ENCODE results near the gene ST7. TPM values are rescaled to one million over a fixed set of nuclear protein-coding genes. Genes with fewer than 3 reads are reported as not detected.
"Not testable (repeated sequence)": the region's sequence is repeated elsewhere in the genome, so short reads cannot be mapped to it uniquely, and the experiment has no call there.

The ST7 gene
- total and polyA plus RNA-seq, 2 donors (not counting 1 experiment from before 2014, with no cell fraction given): 2.3 to 4.6 TPM

DNA sequence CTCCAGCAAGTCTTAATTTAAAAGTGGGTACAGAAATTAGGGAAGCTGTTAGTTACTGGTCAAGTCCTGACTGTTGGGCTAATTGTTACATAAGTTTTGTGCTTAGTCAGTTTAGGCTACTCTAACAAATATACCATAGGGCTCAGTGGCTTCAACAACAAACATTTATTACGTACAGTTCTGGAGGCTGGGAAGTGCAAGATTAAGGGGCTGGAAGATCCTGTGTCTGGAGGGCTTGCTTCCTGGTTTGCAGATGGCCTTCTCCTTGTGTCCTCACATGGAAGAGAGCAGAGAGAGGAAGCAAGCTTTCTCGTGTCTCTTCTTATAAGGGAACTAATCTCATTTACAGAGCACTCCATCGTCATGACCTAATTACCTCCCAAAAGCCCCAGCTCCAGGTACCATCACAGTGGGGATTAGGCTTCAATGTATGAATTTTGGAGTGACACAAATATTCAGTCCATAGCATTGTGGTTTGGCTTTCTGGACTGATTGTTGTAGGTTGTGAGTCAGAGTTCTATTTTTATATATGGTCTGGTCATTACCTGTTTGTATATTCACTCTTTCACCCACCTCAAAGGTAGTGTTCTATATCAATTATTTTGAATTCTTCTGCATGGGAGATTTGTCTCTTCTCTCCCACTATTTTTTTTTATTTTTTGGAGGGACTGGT is 17.1 kb downstream of the ST7 start:
- Histone ChIP-seq H4K20me1 (ENCODE audit: control insufficient read depth, insufficient read depth, low read length, poor library complexity, severe bottlenecking) (no peaks in the 10 kb centered on the region), H3K9me3 (ENCODE audit: control extremely low read depth in 1 of 3, control insufficient read depth in 2 of 3, insufficient read depth in 1 of 3, low read length in 2 of 3) (no peaks in the 10 kb centered on the region), H3K4me2 (replicated peaks; ENCODE audit: low read depth, low read length, poor library complexity, severe bottlenecking) (no peak overlapping the region), H3K27me3 (replicated peaks in 1 of 4; ENCODE audit: control extremely low read depth in 1 of 4, control insufficient read depth in 3 of 4, insufficient read depth in 4 of 4, low read length in 3 of 4) (no peaks in the 10 kb centered on the region), H3K4me3 (ENCODE audit: control extremely low read depth in 1 of 5, extremely low read depth in 1 of 5, insufficient read depth in 1 of 5, low read depth in 2 of 5, low read length in 4 of 5) (no peak overlapping the region), H2AFZ (ENCODE audit: insufficient read depth, low read depth, low read length, poor library complexity, severe bottlenecking) (no peak overlapping the region), H3K27ac (ENCODE audit: low read length in 2 of 2) (no peak overlapping the region), H3K36me3 (replicated peaks in 1 of 2; ENCODE audit: control extremely low read depth in 1 of 2, control insufficient read depth in 1 of 2, extremely low read depth in 1 of 2, insufficient read depth in 2 of 2, low read length in 1 of 2) (no peaks in the 10 kb centered on the region), H3K4me1 (ENCODE audit: control insufficient read depth in 2 of 2, insufficient read depth in 2 of 2, low read length in 2 of 2) (no peaks in the 10 kb centered on the region), H3K79me2 (ENCODE audit: control insufficient read depth, insufficient read depth, low read length) (no peaks in the 10 kb centered on the region), H3K9ac (ENCODE audit: low read length) (no peak overlapping the region)
- H3K27ac Mint-ChIP-seq: no peak overlapping the region
- no peaks in the 10 kb centered on the region for H3K4me1 Mint-ChIP-seq
- H3K4me3 Mint-ChIP-seq: no peak overlapping the region
- TF ChIP-seq, protein P1, sequence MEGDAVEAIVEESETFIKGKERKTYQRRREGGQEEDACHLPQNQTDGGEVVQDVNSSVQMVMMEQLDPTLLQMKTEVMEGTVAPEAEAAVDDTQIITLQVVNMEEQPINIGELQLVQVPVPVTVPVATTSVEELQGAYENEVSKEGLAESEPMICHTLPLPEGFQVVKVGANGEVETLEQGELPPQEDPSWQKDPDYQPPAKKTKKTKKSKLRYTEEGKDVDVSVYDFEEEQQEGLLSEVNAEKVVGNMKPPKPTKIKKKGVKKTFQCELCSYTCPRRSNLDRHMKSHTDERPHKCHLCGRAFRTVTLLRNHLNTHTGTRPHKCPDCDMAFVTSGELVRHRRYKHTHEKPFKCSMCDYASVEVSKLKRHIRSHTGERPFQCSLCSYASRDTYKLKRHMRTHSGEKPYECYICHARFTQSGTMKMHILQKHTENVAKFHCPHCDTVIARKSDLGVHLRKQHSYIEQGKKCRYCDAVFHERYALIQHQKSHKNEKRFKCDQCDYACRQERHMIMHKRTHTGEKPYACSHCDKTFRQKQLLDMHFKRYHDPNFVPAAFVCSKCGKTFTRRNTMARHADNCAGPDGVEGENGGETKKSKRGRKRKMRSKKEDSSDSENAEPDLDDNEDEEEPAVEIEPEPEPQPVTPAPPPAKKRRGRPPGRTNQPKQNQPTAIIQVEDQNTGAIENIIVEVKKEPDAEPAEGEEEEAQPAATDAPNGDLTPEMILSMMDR (IDR thresholded peaks at IDR 0.05): no peak
- TF ChIP-seq EZH2 (IDR thresholded peaks at IDR 0.05; ENCODE audit: borderline replicate concordance, insufficient read depth, low read depth, low read length, poor library complexity, severe bottlenecking): no peak
- CTCF ChIA-PET: interaction anchor here (2.1 kb wide), 1 partner anchor 157 kb away, joined by 6 read pairs; no protein-coding TSS in a partner anchor
- WGBS (ENCODE audit: insufficient coverage): no CpG with 5 or more reads among the region's 3 CpGs
- H3K27me3 Mint-ChIP-seq: no peaks in the 10 kb centered on the region
- no peak for DNase-seq
- POLR2A ChIA-PET: no interaction called here
- no peak for ATAC-seq (ENCODE audit: low read depth)
- intact Hi-C loops (cut with micrococcal nuclease): no loop called here
- H3K9me3 Mint-ChIP-seq (ENCODE audit: insufficient read depth): no peaks in the 10 kb centered on the region

DNA sequence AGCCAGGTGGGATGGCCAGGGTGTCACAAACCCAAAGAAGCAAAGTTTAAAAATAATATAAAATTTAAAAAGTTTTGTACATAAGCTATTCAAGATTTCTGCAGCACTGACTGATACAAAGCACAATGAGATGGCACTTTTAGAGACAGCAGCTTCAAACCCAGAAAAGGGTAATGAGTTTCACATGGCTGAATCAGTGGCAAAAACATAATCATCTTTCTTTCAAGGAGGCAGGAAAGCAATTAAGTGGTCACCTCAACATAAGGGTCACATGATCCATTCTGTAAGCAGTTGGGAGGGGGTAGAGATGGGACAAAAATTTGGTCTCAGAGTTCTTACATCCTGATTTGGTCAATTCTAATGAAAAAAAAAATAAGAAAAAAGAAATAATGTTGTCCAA is 17.9 kb downstream of the ST7 start:
- H2AFZ ChIP-seq (ENCODE audit: insufficient read depth, low read depth, low read length, poor library complexity, severe bottlenecking); intact Hi-C loops (cut with micrococcal nuclease); H3K4me2 ChIP-seq (replicated peaks; ENCODE audit: low read depth, low read length, poor library complexity, severe bottlenecking); H3K27ac Mint-ChIP-seq; H3K9me3 Mint-ChIP-seq (ENCODE audit: insufficient read depth); H3K4me1 Mint-ChIP-seq; H3K27ac ChIP-seq (ENCODE audit: low read length in 2 of 2); H3K9me3 ChIP-seq (ENCODE audit: control extremely low read depth in 1 of 3, control insufficient read depth in 2 of 3, insufficient read depth in 1 of 3, low read length in 2 of 3); H3K27me3 ChIP-seq (replicated peaks in 1 of 4; ENCODE audit: control extremely low read depth in 1 of 4, control insufficient read depth in 3 of 4, insufficient read depth in 4 of 4, low read length in 3 of 4); H3K9ac ChIP-seq (ENCODE audit: low read length); DNase-seq; ATAC-seq (ENCODE audit: low read depth); H3K4me3 ChIP-seq (ENCODE audit: control extremely low read depth in 1 of 5, extremely low read depth in 1 of 5, insufficient read depth in 1 of 5, low read depth in 2 of 5, low read length in 4 of 5); H3K36me3 ChIP-seq (replicated peaks in 1 of 2; ENCODE audit: control extremely low read depth in 1 of 2, control insufficient read depth in 1 of 2, extremely low read depth in 1 of 2, insufficient read depth in 2 of 2, low read length in 1 of 2); H3K4me3 Mint-ChIP-seq; H3K27me3 Mint-ChIP-seq; H4K20me1 ChIP-seq (ENCODE audit: control insufficient read depth, insufficient read depth, low read length, poor library complexity, severe bottlenecking); H3K4me1 ChIP-seq (ENCODE audit: control insufficient read depth in 2 of 2, insufficient read depth in 2 of 2, low read length in 2 of 2); H3K79me2 ChIP-seq (ENCODE audit: control insufficient read depth, insufficient read depth, low read length); POLR2A ChIA-PET: not testable (repeated sequence)
- CTCF ChIA-PET: interaction anchor here (1.4 to 2.1 kb wide), 2 partner anchors 17 to 156 kb away, joined by 6 read pairs; no protein-coding TSS in a partner anchor
